ENCODE results near the gene BUB1B.

Gene BUB1B

DNA sequence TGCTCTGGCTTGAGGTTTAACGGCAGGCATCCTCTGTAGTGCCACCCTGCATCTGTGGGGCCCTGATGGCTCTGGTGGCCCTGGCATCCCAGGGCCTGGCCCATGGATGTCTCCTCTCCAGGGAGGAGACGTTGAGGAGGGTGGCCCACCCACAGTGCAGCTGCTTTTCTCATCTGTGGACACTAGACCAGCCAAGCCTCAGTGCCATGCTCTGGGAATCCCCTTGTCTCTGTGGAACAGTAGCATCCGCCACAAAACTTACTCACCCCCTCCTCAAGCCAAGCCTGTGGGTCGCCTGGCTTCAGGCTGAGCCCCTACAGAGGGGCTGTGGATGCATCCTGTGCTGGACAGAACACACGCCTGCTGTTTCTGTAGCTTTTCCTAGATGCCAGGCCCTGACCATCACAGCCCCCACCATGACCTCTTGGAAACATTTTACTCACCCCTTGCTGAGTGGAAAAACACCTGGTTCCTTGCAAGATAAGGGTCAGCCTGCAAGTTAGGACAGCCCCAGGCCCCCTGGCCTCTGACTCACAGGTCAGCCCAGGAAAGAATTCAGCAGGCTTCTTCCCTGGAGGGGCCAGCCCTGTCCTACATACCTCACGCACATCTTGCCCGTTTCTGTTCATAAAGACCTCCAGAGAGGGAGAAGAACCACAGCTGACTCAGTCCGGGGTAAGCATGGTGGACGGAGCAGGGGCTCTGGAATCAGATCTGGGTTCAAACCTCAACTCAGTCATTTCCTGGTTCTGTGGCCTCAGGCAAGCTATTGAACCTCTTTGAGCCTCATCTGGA, 97.0 kb downstream of the BUB1B start:
- DNase-seq: peak; percentile 34

DNA sequence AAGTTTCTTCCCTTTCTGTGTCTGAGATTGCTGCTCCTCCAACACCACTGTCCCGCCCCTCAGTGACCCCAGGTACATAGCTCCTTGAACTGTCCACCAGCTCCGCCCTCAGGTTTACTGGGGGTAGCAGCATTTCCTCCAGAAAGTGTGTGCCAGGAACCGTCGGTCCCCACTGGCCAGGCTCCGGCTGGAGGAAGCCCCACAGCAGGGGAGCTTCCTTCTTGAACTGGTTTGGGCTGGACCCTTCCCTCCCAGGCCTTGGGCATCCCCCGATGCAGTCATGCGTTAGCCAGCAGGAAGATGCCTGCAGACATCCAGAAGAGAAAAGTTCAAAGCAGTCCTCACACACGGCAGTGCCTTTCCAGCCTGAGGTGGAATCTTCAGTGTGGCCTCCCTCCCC, 97.7 kb downstream of the BUB1B start:
- peak; percentile 9 for DNase-seq

DNA sequence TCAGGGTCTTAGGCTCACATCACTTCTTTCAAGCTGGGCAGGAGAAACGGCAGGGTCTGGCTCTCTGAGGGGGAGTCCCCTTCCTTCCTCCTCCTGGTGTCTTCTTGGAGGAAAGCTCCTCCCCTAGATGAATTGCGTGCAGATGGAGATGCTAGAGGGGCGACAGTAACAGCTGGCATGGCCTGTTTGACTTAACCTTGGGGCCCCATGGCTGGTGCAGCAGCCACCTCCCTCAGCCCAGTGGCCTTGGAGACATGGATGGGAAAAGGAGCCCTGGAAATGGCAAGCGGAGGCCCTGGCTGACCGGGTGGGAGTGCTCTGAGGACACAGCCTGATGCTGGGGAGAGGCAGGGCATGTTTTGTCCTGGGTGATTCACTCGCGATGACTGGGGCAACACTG, 98.2 kb downstream of the BUB1B start:
- DNase-seq: no peak

DNA sequence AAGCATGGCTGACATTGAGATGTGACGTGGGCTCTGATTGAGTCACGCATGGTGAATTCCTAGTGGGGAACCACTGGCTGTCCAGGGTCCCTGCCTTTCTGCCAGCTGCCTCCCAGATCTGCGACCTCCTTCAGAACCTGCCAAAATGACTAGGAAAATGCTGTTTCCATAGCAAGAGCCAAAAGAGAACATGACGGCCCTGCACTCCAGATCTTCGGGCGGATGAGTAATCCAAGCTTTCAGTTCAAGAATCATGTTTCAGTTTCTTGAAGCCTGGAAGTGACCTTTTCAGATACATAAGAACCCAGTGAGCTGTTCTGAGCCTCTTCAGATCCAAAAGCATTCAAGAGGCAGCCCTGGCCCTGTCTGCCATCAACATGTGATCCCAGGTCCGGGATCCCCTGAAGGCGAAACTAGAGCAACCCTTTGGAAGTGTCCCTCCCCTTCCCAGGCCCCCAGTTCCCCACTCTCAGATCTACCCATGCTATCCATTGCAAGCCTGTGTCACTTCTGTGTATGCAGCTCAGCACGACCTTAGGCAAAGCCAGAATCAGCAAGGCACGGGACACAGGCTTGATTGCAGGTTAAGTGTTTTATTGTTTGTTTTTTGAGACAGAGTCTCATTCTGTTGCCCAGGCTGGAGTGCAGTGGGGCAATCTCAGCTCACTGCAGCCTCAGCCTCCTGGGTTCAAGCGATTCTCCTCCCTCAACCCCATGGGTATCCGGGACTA, 102.3 kb downstream of the BUB1B start:
- DNase-seq: no peak

DNA sequence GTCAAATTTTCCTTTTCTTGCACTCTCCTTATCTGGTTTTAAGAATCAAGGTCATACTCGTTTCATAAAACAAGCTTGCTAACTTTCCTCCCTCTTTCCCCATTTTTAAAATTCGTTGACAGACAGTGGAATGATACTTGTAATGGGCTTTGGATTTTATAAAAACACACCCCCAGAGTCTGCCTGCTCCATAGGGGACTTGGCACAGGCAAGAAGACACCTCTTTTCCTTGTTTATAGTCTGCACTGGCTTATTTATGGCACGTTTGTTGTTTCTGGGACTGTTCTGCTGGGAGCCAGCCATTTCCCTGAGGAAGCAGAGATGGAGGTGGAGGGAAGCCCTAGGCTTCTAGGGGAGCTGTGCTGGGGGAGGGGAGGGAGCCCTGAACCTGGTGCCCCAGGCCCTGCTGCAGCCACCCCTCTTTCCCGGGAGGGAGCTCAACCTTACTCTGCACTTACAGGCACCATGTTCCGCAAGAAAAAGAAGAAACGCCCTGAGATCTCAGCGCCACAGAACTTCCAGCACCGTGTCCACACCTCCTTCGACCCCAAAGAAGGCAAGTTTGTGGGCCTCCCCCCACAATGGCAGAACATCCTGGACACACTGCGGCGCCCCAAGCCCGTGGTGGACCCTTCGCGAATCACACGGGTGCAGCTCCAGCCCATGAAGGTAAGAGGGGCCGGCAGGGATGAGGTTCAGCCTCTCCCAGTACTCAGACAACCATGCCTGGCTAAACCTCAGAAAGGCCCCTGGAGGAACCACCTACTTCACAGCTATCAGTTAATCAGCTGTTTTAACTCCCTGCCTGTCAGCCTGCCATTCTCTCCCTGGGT, 103.7 kb downstream of the BUB1B start:
- no peak for DNase-seq

DNA sequence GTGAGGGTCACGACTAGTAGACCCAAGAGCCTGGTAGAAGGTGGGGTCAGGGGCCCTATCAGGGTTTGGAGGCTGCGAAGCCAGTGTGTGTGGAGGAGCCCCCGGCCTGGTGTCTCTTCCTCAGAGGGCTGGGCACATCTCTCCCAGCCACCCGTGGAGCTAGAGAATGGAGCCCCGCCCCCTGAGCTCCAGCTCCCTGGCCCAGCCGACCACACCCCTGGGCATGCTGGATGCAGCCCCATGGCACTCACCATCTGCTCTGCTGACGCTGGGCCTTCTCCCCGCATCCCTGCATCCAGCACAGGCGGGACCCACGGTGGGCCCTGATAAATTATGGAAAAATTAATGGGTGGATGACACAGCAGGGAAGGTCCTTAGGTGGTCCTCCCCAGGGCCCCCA, 104.5 kb downstream of the BUB1B start:
- no peak for DNase-seq

DNA sequence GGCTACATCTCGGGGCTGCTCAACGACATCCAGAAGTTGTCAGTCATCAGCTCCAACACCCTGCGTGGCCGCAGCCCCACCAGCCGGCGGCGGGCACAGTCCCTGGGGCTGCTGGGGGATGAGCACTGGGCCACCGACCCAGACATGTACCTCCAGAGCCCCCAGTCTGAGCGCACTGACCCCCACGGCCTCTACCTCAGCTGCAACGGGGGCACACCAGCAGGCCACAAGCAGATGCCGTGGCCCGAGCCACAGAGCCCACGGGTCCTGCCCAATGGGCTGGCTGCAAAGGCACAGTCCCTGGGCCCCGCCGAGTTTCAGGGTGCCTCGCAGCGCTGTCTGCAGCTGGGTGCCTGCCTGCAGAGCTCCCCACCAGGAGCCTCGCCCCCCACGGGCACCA, 105.0 kb downstream of the BUB1B start:
- no peak for DNase-seq

DNA sequence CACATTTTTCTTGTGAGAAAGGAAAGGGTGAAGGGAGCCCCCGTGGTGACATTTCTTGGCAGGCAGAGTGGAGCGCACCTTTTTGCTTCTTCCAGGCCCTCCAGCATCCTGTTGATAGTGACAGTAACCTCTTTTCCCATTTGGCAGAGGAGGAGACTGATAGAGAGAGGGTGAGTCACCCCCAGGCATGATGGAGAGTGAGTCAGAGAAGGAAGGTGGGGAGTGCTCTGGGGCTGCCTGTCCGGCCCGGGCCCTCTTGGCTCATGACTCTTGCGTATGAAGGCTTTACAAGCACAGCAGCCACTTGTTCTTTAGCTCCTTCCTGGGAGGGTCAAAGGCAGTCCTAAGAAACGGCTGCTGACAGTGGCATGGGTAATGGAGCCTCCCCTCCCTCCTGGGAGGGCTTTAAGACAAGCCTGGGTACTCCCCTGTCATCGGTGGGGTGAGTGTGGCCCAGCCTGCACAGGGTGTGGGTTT, 106.0 kb downstream of the BUB1B start:
- DNase-seq: peak; percentile 84

DNA sequence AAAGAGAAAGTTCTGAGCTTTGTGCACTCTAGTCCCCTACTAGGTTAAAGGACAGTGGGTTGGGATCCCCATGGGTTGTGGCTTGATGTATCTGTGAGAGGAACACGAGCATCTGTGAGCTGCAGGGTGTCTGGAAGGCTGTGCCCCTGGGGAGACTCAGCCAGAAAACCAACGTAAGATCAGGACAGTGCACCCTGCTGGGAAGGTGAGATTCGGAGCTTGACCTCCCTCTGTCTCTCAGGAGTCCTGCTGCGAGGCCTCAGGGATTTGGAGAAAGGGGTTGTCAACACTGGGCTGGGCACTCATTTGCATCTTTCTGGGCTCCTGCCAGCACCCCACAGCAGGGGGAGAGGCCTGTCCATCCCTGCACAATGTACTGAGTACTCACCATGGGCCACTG, 106.8 kb downstream of the BUB1B start:
- no peak for DNase-seq

DNA sequence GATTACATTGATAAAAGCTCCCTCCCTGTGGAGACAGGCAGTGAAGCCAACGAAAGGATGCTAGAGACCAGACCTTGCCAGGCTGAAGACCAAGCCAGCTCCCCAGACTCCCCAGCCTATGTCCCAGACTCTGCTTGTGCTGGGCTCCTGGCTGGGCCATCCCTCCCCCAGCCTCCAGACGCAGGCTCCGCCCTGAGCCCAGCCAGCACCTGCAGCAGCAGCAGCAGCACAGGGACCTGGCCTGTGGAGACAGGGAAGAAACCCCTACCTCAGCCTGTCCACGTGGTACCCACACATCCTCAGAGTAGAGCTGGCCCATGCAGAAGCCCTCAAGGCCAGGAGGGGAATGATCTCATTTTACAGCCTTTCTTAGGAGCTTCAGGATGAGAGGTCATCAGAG, 108.7 kb downstream of the BUB1B start:
- no peak for DNase-seq

DNA sequence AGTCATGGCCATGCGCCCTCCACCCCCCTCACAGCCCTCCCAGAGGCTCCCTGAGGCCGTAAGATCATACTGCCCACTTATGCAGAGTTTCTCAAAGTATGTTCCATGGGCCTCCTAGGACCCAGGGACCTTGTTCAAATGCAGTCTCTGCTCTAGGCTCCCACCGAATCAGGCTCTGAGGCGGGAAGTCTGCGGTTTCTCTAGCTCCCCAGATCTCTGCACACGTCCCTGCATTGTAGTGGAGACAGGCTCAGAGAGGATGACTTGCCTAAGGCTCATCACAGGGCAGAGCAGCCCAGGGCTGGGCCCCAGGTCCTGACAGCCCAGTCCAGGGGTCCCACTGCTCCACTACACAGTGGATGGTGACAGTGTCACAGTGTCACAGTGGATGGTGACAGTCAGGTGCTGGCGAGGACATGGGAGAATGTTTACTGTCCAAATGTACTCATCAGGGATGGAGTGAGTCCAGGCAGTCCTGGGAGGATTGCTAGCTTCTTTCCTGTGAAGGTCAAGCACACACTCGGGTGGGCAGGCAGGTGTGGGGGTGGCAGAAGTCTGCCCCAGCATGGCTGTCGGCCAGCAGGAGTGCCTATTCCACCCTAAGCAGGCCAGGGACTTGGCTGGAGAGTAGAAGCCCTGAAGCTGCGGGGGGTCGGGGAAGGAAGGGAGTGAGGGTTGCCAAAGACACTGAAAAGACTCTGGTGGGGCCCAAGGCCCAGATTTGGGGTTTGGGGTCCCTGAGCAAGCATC, 109.6 kb downstream of the BUB1B start:
- DNase-seq: no peak

Data from NCI-H226 (cell line).